AG04449 (cell line): ENCODE data around the gene CCL5.

Experiments
- CTCF ChIA-PET: fragments of 350-600 bp; formaldehyde crosslinking; extraction: SDS; loops from one replicate; lab custom pipeline; 2021; ENCODE audit warnings: antibody characterized with exemption; lab: Yijun Ruan, JAX
- POLR2A ChIA-PET: fragments of 400-600, 350-600 bp; formaldehyde crosslinking; extraction: SDS; loops from one replicate; lab custom pipeline; 2020; ENCODE audit warnings: antibody characterized with exemption, inconsistent platforms; lab: Yijun Ruan, JAX
- DNase-seq: peaks from one replicate; pipeline ENCODE4 v3.0.0-alpha.2; 2010; ENCODE audit warnings: low read depth, low spot score
- H3K4me3 ChIP-seq: 2 replicates; pipeline ENCODE4 v1.5.1; 2011; ENCODE audit warnings: low read depth, mild to moderate bottlenecking, control low read depth, low read length
- TF ChIP-seq, protein P1 (sequence below): IDR thresholded peaks from one replicate; pipeline ENCODE4 v1.5.1; 2011; ENCODE audit warnings: mild to moderate bottlenecking, moderate library complexity, low read length, control low read depth, inconsistent platforms; ENCODE audit not compliant: insufficient read depth; ENCODE audit errors: missing control alignments

CCL5 gene

DNA sequence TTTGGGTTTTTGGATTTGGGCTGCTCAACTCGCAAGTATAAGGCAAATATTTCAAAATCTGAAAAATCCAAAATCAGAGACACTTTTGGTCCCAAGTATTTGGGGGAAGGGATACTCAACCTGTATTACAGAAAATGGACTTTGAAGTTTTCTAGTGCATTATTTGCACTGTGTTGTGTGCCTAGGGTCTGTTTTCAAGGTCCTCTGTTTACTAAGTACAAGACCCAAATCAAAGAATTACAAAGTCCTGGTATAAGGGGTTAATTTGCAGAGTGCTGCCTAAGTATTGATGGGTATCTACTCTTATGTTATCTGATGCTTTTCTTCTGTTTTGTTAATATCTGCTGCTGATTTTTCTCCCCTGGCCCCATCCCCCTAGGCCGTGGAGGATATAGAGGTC, 36.5 kb downstream of the CCL5 start:
- no peak overlapping the region for H3K4me3 ChIP-seq
- no peak for DNase-seq
- CTCF ChIA-PET = interaction anchor here (1.8 kb wide), 1 partner anchor 10 kb away, joined by 4 read pairs; no protein-coding TSS in a partner anchor
- POLR2A ChIA-PET = no interaction called here
- TF ChIP-seq, protein P1, sequence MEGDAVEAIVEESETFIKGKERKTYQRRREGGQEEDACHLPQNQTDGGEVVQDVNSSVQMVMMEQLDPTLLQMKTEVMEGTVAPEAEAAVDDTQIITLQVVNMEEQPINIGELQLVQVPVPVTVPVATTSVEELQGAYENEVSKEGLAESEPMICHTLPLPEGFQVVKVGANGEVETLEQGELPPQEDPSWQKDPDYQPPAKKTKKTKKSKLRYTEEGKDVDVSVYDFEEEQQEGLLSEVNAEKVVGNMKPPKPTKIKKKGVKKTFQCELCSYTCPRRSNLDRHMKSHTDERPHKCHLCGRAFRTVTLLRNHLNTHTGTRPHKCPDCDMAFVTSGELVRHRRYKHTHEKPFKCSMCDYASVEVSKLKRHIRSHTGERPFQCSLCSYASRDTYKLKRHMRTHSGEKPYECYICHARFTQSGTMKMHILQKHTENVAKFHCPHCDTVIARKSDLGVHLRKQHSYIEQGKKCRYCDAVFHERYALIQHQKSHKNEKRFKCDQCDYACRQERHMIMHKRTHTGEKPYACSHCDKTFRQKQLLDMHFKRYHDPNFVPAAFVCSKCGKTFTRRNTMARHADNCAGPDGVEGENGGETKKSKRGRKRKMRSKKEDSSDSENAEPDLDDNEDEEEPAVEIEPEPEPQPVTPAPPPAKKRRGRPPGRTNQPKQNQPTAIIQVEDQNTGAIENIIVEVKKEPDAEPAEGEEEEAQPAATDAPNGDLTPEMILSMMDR = no peak

GRCh38 chr17:35842239-35842638, 37.9 kb downstream of the CCL5 start:
- H3K4me3 ChIP-seq = no peak overlapping the region
- no peak for DNase-seq
- POLR2A ChIA-PET = no interaction called here
- TF ChIP-seq, protein P1 = no peak
- CTCF ChIA-PET = interaction anchor here (1.0 to 1.8 kb wide), 7 partner anchors 8 to 229 kb away, joined by 3 to 6 read pairs (median 3); partner anchors contain the start of gene TAF15

DNA sequence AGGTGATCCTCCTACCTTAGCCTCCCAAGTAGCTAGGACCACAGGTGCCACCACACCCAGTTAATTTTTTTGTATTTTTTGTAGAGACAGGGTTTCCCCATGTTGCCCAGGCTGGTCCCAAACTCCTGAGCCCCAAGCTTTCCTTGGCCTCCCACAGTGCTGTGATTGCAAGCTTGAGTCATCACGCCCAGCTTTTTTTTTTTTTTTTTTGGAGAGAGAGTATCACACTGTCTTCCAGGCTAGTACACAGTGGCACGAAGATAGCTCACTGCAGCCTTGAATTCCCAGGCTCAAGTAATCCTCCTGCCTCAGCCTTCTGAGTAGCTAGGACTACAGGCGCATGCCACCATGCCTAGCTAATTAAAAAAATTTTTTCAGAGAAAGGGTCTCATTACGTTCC, 38.7 kb downstream of the CCL5 start:
- POLR2A ChIA-PET = interaction anchor here (0.5 to 0.7 kb wide), 2 partner anchors 33 to 35 kb away, joined by 3 to 4 read pairs; no protein-coding TSS in a partner anchor
- CTCF ChIA-PET = interaction anchor here (0.7 to 1.8 kb wide), 8 partner anchors 13 to 228 kb away, joined by 3 to 6 read pairs (median 3); partner anchors contain the start of gene TAF15
- TF ChIP-seq, protein P1 = no peak
- no peak for DNase-seq
- H3K4me3 ChIP-seq = no peak overlapping the region

- no peak overlapping the region for H3K4me3 ChIP-seq
- ChIA-PET CTCF (interaction anchor here (0.7 to 1.8 kb wide), 7 partner anchors 13 to 82 kb away, joined by 3 to 6 read pairs (median 3); partner anchors contain the start of gene TAF15), POLR2A (interaction anchor here (0.5 to 0.7 kb wide), 2 partner anchors 33 to 36 kb away, joined by 3 to 4 read pairs; no protein-coding TSS in a partner anchor)
Measured at GRCh38 chr17:35841101-35841500, 39.1 kb downstream of the CCL5 start.

DNA sequence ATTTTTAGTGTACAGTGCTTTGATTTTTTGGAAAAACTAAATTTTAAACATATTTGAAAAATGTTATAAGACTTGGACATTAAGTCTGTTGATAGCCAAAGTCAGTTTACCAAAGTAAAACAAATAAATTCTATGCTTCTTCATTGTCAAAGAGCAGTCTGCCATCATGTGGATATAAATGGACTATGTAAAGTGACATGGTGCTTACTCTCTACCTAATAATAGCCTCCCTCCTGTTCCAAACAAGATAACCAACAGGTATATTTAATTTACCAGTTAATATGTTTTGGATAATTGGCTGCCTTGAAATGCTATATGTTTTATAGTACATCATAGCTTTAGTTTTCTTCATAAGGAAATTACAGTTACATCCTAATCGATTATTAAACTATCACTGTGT, 55.0 kb downstream of the CCL5 start:
- ChIA-PET POLR2A (no interaction called here), CTCF (interaction anchor here (1.7 kb wide), 1 partner anchor 61 kb away, joined by 3 read pairs; no protein-coding TSS in a partner anchor)
- no peak overlapping the region for H3K4me3 ChIP-seq
- TF ChIP-seq, protein P1 = no peak
- DNase-seq = no peak

More at GRCh38 chr17:35841101-35841500, 39.1 kb downstream of the CCL5 start:
- TF ChIP-seq, protein P1 = no peak
- DNase-seq = no peak
